Esophagus muscularis mucosa (tissue), 4 donors: Measurements from ENCODE around the gene TTN. TPM values are rescaled to one million over a fixed set of nuclear protein-coding genes. Genes with fewer than 3 reads are reported as not detected.

ENCODE experiments used
- DNase-seq: peaks from one replicate; pipeline ENCODE4 v3.0.0-alpha.2; 2017; ENCODE audit errors: extremely low spot score
- H3K27ac ChIP-seq, 4 donors: fragments of 200-600 bp; sonication (generic); replicated peaks in 1 of 4; 1 replicate in 3 of 4; 2 replicates in 1 of 4; pipeline ENCODE4 v1.5.1; 2016 to 2019; ENCODE audit warnings: mild to moderate bottlenecking in 1 of 4
- H3K27me3 ChIP-seq, 4 donors: fragments of 200-600 bp; sonication (generic); one replicate each; pipeline versions ENCODE4 v1.5.1 to v1.6.0; 2016 to 2019
- H3K36me3 ChIP-seq, 4 donors: fragments of 200-600 bp; sonication (generic); one replicate each; pipeline ENCODE4 v1.5.1; 2016 to 2019
- H3K4me1 ChIP-seq, 4 donors: fragments of 200-600 bp; sonication (generic); one replicate each; pipeline ENCODE4 v1.5.1; 2016 to 2019
- H3K4me3 ChIP-seq, 4 donors: fragments of 200-600 bp; sonication (generic); 1 replicate in 2 of 4; 2 replicates in 2 of 4; pipeline ENCODE4 v1.5.1; 2016 to 2019; ENCODE audit warnings: mild to moderate bottlenecking in 4 of 4, moderate library complexity in 1 of 4
- H3K9me3 ChIP-seq, 4 donors: fragments of 200-600 bp; sonication (generic); 1 replicate in 3 of 4; 2 replicates in 1 of 4; pipeline ENCODE4 v1.5.1; 2016 to 2019
- EP300 ChIP-seq: sonication (generic); formaldehyde crosslinking; IDR thresholded peaks from one replicate; pipeline ENCODE4 v1.6.1; 2017; ENCODE audit warnings: antibody characterized with exemption
- POLR2A ChIP-seq: fragments of 450-650 bp; IDR thresholded peaks from one replicate; pipeline ENCODE4 v1.6.1; 2017; ENCODE audit warnings: antibody characterized with exemption, moderate library complexity, mild to moderate bottlenecking, low read depth
- POLR2AphosphoS5 ChIP-seq, 2 donors: sonication (generic); formaldehyde crosslinking; IDR thresholded peaks; one replicate each; pipeline ENCODE4 v1.6.1; 2017; ENCODE audit warnings: antibody characterized with exemption in 2 of 2
- WGBS: methylation state at CpG from one replicate; pipeline ENCODE4 v1.1.5; 2018; 5-methylcytosine and 5-hydroxymethylcytosine counted together
- intact Hi-C: fragments of 100-400 bp; cut with DNase I; formaldehyde crosslinking; loops from one replicate; pipeline ENCODE4 v1.15.1; 2023
- total RNA-seq, 4 donors: library from RNA; depleted of rRNA; stranded (reverse); fragments of >200 nt; gene quantifications; one replicate each; pipeline versions ENCODE4 v1.1.0 to v1.2.1, GENCODE V29; 2016
- TF ChIP-seq, protein P1 (sequence below), 3 experiments: fragments of 200-600 bp in 2 of 3; fragments of 450-650 bp in 1 of 3; sonication (generic) in 2 of 3; IDR thresholded peaks; one replicate each; pipeline ENCODE4 v1.5.1; 2017 to 2019; ENCODE audit warnings: antibody characterized with exemption in 3 of 3, mild to moderate bottlenecking in 2 of 3, moderate library complexity in 1 of 3

The TTN gene
- total RNA-seq, 4 donors from 2014 or later, result 2.8 to 10.0 (median 8.3) TPM

DNA sequence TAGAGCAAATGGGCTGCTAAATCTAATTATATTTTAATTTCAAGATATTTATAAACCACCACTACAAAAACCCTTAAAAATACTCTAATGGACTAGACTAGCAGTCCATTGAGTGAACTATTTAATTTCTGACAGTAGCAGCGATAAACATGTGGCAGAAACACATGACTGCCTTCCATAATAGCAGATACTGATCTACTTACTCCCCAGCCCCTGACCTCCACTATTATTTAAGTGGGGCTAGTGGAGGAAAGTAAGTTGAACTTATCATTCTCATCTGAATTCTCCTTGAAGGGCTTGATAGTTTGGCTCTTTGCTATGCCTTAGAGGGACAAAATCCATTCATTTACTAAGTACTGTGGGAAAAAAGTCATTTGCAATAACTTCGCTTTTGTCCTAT, 90.8 kb downstream of the TTN start:
- intact Hi-C loops, result no loop called here
- H3K27ac ChIP-seq, result no peak overlapping the region
- peaks cover 0 to 5% (median 2%) of the 10 kb centered on the region in 4 donors for H3K9me3 ChIP-seq
- TF ChIP-seq EP300 (no peak), POLR2AphosphoS5 (IDR thresholded peaks at IDR 0.05) (no peak), POLR2A (no peak)
- TF ChIP-seq, protein P1, sequence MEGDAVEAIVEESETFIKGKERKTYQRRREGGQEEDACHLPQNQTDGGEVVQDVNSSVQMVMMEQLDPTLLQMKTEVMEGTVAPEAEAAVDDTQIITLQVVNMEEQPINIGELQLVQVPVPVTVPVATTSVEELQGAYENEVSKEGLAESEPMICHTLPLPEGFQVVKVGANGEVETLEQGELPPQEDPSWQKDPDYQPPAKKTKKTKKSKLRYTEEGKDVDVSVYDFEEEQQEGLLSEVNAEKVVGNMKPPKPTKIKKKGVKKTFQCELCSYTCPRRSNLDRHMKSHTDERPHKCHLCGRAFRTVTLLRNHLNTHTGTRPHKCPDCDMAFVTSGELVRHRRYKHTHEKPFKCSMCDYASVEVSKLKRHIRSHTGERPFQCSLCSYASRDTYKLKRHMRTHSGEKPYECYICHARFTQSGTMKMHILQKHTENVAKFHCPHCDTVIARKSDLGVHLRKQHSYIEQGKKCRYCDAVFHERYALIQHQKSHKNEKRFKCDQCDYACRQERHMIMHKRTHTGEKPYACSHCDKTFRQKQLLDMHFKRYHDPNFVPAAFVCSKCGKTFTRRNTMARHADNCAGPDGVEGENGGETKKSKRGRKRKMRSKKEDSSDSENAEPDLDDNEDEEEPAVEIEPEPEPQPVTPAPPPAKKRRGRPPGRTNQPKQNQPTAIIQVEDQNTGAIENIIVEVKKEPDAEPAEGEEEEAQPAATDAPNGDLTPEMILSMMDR (IDR thresholded peaks at IDR 0.05), result no peak
- H3K27me3 ChIP-seq, result no peaks in the 10 kb centered on the region
- H3K36me3 ChIP-seq, result peaks cover 0 to 95% (median 0%) of the 10 kb centered on the region in 4 donors
- no peaks in the 10 kb centered on the region for H3K4me1 ChIP-seq
- DNase-seq, result no peak
- WGBS, result 86% methylated on average over 2 of the region's 2 CpGs
- no peak overlapping the region for H3K4me3 ChIP-seq

DNA sequence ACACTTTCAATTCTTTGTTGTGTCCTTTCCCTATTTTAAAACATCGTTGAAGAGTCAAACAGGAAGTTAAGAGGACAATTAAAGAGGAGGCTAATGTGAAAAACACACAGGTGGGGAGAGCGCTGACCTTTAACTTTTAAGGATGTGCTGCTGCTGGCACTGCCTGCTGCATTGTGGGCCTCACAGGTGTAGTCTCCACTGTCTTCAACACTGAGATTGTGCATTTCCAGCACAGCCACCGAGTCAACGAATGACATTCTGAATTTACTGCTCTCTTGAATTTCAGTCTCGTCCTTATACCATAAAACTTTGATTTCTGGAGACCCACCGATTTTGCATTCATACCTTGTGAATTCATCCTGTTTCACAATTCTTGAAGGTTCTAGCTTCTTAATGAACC, 91.9 kb downstream of the TTN start:
- Histone ChIP-seq H3K27me3 (no peaks in the 10 kb centered on the region), H3K4me3 (no peak overlapping the region), H3K4me1 (no peaks in the 10 kb centered on the region), H3K9me3 (peaks cover 0 to 5% (median 2%) of the 10 kb centered on the region in 4 donors), H3K36me3 (peaks cover 0 to 97% (median 0%) of the 10 kb centered on the region in 4 donors), H3K27ac (no peak overlapping the region)
- WGBS, result 88% methylated on average over 6 of the region's 6 CpGs
- intact Hi-C loops, result no loop called here
- TF ChIP-seq POLR2A, result no peak
- TF ChIP-seq, protein P1 (IDR thresholded peaks at IDR 0.05), result no peak
- no peak for TF ChIP-seq EP300
- TF ChIP-seq POLR2AphosphoS5 (IDR thresholded peaks at IDR 0.05), result no peak
- DNase-seq, result no peak

DNA sequence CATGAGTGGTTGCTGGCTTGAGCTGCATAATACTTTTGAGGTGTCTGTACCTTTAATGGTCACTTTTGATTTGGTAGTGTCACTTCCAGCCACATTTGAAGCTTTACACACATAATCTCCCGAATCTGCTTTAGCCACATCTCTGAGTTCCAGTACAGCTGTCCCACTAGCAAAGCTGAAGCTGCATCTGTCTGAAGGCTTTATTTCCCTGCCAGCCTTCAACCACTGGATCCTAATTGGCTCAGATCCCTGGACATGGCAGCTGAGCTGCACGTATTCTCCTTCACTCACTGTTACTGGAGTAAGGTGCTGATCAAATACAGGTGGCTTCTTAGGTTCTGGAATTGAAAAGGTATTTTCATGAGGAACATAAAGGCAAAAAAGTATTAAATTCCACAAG, 99.7 kb downstream of the TTN start:
- no peak for DNase-seq

DNA sequence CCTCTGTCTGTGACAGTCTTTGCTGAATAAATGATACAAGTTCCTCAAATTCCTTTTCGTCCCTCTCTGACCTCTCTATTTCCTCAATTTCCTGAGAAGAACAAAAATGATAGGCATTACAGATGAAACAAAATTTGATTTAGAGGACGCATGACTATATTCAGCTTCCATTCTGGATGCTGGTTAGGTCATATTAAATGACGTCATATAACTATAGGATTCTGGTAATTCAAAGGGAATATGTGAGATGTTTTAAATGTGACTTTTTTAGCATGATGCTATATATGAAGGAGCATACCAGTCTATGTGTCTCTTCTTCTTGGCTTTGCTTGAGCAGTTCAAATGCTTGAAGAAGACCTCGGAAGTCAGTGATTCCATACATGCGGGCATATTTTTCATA, 102.3 kb downstream of the TTN start:
- TF ChIP-seq POLR2A (no peak), POLR2AphosphoS5 (IDR thresholded peaks at IDR 0.05) (no peak), EP300 (no peak)
- TF ChIP-seq, protein P1 (IDR thresholded peaks at IDR 0.05), result no peak
- no peak overlapping the region for H3K4me3 ChIP-seq
- H3K27me3 ChIP-seq, result no peaks in the 10 kb centered on the region
- 88% methylated on average over 5 of the region's 5 CpGs for WGBS
- H3K9me3 ChIP-seq, result no peaks in the 10 kb centered on the region
- intact Hi-C loops, result no loop called here
- H3K27ac ChIP-seq, result no peak overlapping the region
- no peaks in the 10 kb centered on the region for H3K4me1 ChIP-seq
- H3K36me3 ChIP-seq, result peaks cover 0 to 98% (median 0%) of the 10 kb centered on the region in 4 donors
- DNase-seq, result no peak

More for the DNA sequence above, 99.7 kb downstream of the TTN start:
- no peak overlapping the region for H3K27ac ChIP-seq
- no peak overlapping the region for H3K4me3 ChIP-seq
- WGBS, result 73% methylated on average over 2 of the region's 2 CpGs
- TF ChIP-seq EP300, result no peak
- TF ChIP-seq, protein P1 (IDR thresholded peaks at IDR 0.05), result no peak
- no peak for TF ChIP-seq POLR2A
- no peak for TF ChIP-seq POLR2AphosphoS5 (IDR thresholded peaks at IDR 0.05)
- H3K27me3 ChIP-seq, result no peaks in the 10 kb centered on the region
- intact Hi-C loops, result no loop called here
- H3K4me1 ChIP-seq, result no peaks in the 10 kb centered on the region
- H3K9me3 ChIP-seq, result no peaks in the 10 kb centered on the region
- H3K36me3 ChIP-seq, result peaks cover 0 to 100% (median 0%) of the 10 kb centered on the region in 4 donors

DNA sequence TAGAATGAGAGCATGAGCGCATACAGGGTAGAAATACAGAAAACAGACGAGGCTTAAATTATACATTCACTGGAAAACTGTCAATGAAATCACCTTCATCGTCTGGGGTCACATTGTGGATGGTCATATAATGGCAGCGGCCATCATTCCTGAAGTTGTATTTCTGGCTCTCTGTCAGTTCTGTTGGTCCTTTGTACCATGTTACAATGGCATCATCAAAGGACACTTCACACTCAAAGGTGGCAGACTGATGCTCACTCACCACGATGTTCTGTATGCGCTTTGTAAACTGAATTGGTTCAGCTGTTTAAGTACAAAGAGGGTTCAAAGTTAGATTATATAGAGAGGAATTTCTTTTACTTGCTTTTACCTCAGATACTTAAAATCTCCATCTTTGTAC, 104.9 kb downstream of the TTN start:
- no peaks in the 10 kb centered on the region for H3K27me3 ChIP-seq
- H3K4me1 ChIP-seq, result no peaks in the 10 kb centered on the region
- intact Hi-C loops, result no loop called here
- DNase-seq, result no peak
- 85% methylated on average over 6 of the region's 6 CpGs for WGBS
- H3K27ac ChIP-seq, result no peak overlapping the region
- H3K9me3 ChIP-seq, result no peaks in the 10 kb centered on the region
- H3K4me3 ChIP-seq, result no peak overlapping the region
- H3K36me3 ChIP-seq, result peaks cover 0 to 93% (median 0%) of the 10 kb centered on the region in 4 donors
- TF ChIP-seq POLR2A (no peak), EP300 (no peak), POLR2AphosphoS5 (IDR thresholded peaks at IDR 0.05) (no peak)
- TF ChIP-seq, protein P1 (IDR thresholded peaks at IDR 0.05), result no peak
